Measurements from ENCODE around the gene SMG9.

SMG9 gene

DNA sequence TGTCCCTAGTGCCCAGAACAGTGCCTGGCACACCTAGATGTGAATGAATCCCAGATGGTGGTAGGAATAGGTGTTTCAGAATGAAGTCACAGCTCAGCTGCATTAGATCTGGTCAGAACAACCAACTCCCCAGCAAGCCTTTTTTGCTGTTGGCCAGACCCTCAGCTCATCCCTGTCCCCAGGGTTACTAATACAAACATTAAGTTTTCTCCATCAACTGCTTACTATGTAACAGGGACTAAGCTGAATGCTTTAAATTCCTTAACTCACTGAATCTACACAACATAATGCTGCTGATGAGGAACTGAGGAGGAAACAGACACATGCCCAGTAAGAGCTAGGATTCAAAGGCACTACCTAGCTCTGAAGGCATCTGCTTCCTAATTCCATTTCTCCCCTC is 18.8 kb downstream of the SMG9 start:
- Histone ChIP-seq H3K4me2 (ENCODE audit: low read depth, low read length, poor library complexity, severe bottlenecking) (no peak overlapping the region), H3F3A (ENCODE audit: insufficient read depth) (no peaks in the 10 kb centered on the region), H3K9ac (ENCODE audit: low read length) (no peak overlapping the region), H4K20me1 (ENCODE audit: low read depth, low read length) (no peaks in the 10 kb centered on the region), H3K36me3 (ENCODE audit: low read length) (peaks cover 5% of the 10 kb centered on the region; the same call in 1 of the 2 replicates), H3K9me2 (replicated peaks; ENCODE audit: insufficient read depth, low read length) (no peaks in the 10 kb centered on the region), H3K27ac (ENCODE audit: low read depth, low read length) (no peak overlapping the region), H2AFZ (ENCODE audit: low read depth, low read length, severe bottlenecking) (no peak overlapping the region), H3K79me2 (ENCODE audit: insufficient read depth, low read length) (no peaks in the 10 kb centered on the region), H3K27me3 (ENCODE audit: low read length) (no peaks in the 10 kb centered on the region), H3K4me3 (ENCODE audit: insufficient read depth, low read length, poor library complexity, severe bottlenecking) (no peak overlapping the region), H3K9me3 (ENCODE audit: insufficient read depth, low read length) (no peaks in the 10 kb centered on the region)
- TF ChIP-seq, protein P1, sequence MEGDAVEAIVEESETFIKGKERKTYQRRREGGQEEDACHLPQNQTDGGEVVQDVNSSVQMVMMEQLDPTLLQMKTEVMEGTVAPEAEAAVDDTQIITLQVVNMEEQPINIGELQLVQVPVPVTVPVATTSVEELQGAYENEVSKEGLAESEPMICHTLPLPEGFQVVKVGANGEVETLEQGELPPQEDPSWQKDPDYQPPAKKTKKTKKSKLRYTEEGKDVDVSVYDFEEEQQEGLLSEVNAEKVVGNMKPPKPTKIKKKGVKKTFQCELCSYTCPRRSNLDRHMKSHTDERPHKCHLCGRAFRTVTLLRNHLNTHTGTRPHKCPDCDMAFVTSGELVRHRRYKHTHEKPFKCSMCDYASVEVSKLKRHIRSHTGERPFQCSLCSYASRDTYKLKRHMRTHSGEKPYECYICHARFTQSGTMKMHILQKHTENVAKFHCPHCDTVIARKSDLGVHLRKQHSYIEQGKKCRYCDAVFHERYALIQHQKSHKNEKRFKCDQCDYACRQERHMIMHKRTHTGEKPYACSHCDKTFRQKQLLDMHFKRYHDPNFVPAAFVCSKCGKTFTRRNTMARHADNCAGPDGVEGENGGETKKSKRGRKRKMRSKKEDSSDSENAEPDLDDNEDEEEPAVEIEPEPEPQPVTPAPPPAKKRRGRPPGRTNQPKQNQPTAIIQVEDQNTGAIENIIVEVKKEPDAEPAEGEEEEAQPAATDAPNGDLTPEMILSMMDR (IDR thresholded peaks at IDR 0.05; ENCODE audit: insufficient read depth, low read length, poor library complexity, severe bottlenecking) = no peak
- TF ChIP-seq EZH2phosphoT487 (conservative IDR thresholded peaks at IDR 0.05; ENCODE audit: low read length) = no peak

DNA sequence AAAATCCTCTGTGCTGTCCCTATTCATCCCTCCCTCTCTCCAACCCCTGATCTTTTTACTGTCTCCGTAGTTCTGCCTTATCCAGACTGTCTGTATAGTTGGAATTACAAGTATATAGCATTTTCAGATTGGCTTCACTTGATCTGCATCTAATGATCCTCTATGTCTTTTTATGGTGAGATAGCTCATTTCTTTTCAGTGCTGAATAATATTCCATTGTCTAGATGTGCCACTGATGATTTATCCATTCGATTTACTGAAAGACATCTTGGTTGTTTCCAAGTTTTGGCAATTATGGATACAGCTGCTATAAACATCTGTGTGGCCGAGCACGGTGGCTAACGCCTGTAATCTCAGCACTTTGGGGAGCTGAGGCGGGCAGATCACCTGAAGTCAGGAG is 19.7 kb downstream of the SMG9 start:
- H3K27ac ChIP-seq (ENCODE audit: low read depth, low read length) = no peak overlapping the region
- TF ChIP-seq, protein P1 (IDR thresholded peaks at IDR 0.05; ENCODE audit: insufficient read depth, low read length, poor library complexity, severe bottlenecking) = no peak
- no peak for TF ChIP-seq EZH2phosphoT487 (conservative IDR thresholded peaks at IDR 0.05; ENCODE audit: low read length)

DNA sequence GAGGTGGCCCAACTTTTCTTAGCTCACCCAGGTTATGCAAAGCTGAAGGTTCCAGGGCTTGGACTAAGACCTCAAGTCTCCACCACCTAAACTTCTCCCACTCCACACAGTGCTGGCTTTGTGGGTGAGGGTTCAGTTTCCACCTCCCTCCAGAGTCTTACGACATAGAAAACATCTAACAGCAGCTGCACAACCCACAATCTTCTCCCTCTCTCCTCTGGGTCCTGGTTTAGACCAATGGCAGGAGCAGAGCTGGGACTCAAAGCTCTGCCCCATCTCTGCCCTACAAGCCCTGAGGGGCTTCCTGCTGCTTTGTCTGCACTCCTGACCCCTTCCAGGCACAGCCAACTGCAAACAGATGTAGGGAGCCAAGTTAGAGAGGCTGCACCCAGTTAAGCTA is 22.9 kb downstream of the SMG9 start:
- Histone ChIP-seq H3K9me3 (ENCODE audit: insufficient read depth, low read length) (no peaks in the 10 kb centered on the region), H2AFZ (ENCODE audit: low read depth, low read length, severe bottlenecking) (no peak overlapping the region), H3F3A (ENCODE audit: insufficient read depth) (no peaks in the 10 kb centered on the region), H3K79me2 (ENCODE audit: insufficient read depth, low read length) (no peaks in the 10 kb centered on the region), H3K9ac (ENCODE audit: low read length) (no peak overlapping the region), H3K4me3 (ENCODE audit: insufficient read depth, low read length, poor library complexity, severe bottlenecking) (no peak overlapping the region), H3K9me2 (replicated peaks; ENCODE audit: insufficient read depth, low read length) (no peaks in the 10 kb centered on the region), H3K36me3 (ENCODE audit: low read length) (0 out of 2 replicates have a peak, but pooled peaks cover 2% of the 10 kb centered on the region), H4K20me1 (ENCODE audit: low read depth, low read length) (no peaks in the 10 kb centered on the region), H3K27ac (ENCODE audit: low read depth, low read length) (no peak overlapping the region), H3K4me2 (ENCODE audit: low read depth, low read length, poor library complexity, severe bottlenecking) (no peak overlapping the region), H3K27me3 (ENCODE audit: low read length) (no peaks in the 10 kb centered on the region)
- TF ChIP-seq, protein P1 (IDR thresholded peaks at IDR 0.05; ENCODE audit: insufficient read depth, low read length, poor library complexity, severe bottlenecking) = no peak
- no peak for TF ChIP-seq EZH2phosphoT487 (conservative IDR thresholded peaks at IDR 0.05; ENCODE audit: low read length)

More for the DNA sequence above, 19.7 kb downstream of the SMG9 start:
- 0 out of 2 replicates have a peak, but pooled peaks cover 2% of the 10 kb centered on the region for H3K36me3 ChIP-seq (ENCODE audit: low read length)
- H3F3A ChIP-seq (ENCODE audit: insufficient read depth) = no peaks in the 10 kb centered on the region
- H3K9me3 ChIP-seq (ENCODE audit: insufficient read depth, low read length) = no peaks in the 10 kb centered on the region
- H3K4me3 ChIP-seq (ENCODE audit: insufficient read depth, low read length, poor library complexity, severe bottlenecking) = no peak overlapping the region
- no peak overlapping the region for H3K4me2 ChIP-seq (ENCODE audit: low read depth, low read length, poor library complexity, severe bottlenecking)
- H2AFZ ChIP-seq (ENCODE audit: low read depth, low read length, severe bottlenecking) = no peak overlapping the region
- no peaks in the 10 kb centered on the region for H4K20me1 ChIP-seq (ENCODE audit: low read depth, low read length)
- H3K27me3 ChIP-seq (ENCODE audit: low read length) = no peaks in the 10 kb centered on the region
- H3K9ac ChIP-seq (ENCODE audit: low read length) = no peak overlapping the region
- no peaks in the 10 kb centered on the region for H3K79me2 ChIP-seq (ENCODE audit: insufficient read depth, low read length)
- H3K9me2 ChIP-seq (replicated peaks; ENCODE audit: insufficient read depth, low read length) = no peaks in the 10 kb centered on the region
